GM10248 (cell line): Measurements from ENCODE around the gene SEC22C.
"Not testable (repeated sequence)": the region's sequence is repeated elsewhere in the genome, so short reads cannot be mapped to it uniquely, and the experiment has no call there.

Experiments
- CTCF ChIA-PET: fragments of 300-600 bp; sonication (Branson Sonifier 250); formaldehyde crosslinking; extraction: SDS; loops from one replicate; lab custom pipeline; 2021; ENCODE audit warnings: antibody characterized with exemption; lab: Yijun Ruan, JAX
- POLR2A ChIA-PET: fragments of 350-650 bp; sonication (Branson Sonifier 250); formaldehyde crosslinking; extraction: SDS; loops from one replicate; lab custom pipeline; 2020; ENCODE audit warnings: antibody characterized with exemption; lab: Yijun Ruan, JAX
- DNase-seq: peaks from one replicate; pipeline ENCODE4 v3.0.0; 2012; ENCODE audit errors: extremely low spot score
- TF ChIP-seq, protein P1 (sequence below): IDR thresholded peaks from 2 replicates; pipeline ENCODE4 v1.5.1; 2012; ENCODE audit warnings: mild to moderate bottlenecking, low read depth; ENCODE audit errors: extremely low read depth, missing control alignments, control extremely low read depth

The SEC22C gene

DNA sequence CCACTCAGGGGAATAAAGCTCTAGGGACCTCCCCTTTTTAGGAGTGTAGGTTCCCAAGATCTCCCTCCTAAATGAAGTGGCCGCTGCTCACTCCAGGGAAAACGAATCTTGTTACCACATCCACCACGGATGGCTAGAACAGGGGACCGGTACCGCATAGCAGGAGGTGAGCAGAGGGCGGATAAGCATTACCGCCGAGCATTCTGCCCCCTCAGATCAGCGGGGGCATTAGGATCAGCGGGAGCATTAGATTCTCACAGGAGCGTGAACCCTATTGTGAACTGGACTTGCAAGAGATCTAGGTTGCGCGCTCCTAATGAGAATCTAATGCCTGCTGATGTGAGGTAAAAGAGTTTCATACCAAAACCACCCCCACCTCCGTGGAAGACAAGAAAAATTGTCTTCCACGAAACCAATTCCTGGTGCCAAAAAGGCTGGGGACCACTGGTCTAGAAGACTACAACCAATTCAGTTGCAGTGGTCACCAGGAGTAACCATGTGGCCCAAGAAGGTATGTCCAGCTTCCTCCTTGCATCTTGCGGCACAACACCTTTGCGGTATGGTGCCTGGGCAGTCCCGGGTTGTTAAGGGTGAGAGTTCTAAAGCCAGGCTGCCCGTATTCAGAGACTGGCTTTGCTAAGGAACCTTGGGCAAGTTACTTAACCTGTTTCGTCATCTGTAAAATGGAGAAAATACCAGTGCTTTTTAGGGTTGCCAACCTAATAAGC is 7.8 kb upstream of the SEC22C start:
- TF ChIP-seq, protein P1, sequence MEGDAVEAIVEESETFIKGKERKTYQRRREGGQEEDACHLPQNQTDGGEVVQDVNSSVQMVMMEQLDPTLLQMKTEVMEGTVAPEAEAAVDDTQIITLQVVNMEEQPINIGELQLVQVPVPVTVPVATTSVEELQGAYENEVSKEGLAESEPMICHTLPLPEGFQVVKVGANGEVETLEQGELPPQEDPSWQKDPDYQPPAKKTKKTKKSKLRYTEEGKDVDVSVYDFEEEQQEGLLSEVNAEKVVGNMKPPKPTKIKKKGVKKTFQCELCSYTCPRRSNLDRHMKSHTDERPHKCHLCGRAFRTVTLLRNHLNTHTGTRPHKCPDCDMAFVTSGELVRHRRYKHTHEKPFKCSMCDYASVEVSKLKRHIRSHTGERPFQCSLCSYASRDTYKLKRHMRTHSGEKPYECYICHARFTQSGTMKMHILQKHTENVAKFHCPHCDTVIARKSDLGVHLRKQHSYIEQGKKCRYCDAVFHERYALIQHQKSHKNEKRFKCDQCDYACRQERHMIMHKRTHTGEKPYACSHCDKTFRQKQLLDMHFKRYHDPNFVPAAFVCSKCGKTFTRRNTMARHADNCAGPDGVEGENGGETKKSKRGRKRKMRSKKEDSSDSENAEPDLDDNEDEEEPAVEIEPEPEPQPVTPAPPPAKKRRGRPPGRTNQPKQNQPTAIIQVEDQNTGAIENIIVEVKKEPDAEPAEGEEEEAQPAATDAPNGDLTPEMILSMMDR: no peak
- ChIA-PET POLR2A (interaction anchor here (1.2 kb wide), 1 partner anchor 11 kb away, joined by 8 read pairs; the partner anchor contains the start of gene NKTR), CTCF (no interaction called here)
- no peak for DNase-seq

GRCh38 chr3:42588625-42589024 is 6.9 kb upstream of the SEC22C start:
- ChIA-PET POLR2A (no interaction called here), CTCF (interaction anchor here (1.2 kb wide), 1 partner anchor 11 kb away, joined by 4 read pairs; no protein-coding TSS in a partner anchor)
- TF ChIP-seq, protein P1: no peak
- no peak for DNase-seq

GRCh38 chr3:42582474-42583070 is 805 bp upstream of the SEC22C start:
- TF ChIP-seq, protein P1: no peak
- CTCF ChIA-PET: interaction anchor here (0.7 to 3.9 kb wide), 11 partner anchors 9 to 296 kb away, joined by 3 to 15 read pairs (median 5); partner anchors contain the start of gene NKTR
- POLR2A ChIA-PET: interaction anchor here (1.5 kb wide), 1 partner anchor 8 kb away, joined by 3 read pairs; the partner anchor contains the start of gene SS18L2
- DNase-seq: no peak

DNA sequence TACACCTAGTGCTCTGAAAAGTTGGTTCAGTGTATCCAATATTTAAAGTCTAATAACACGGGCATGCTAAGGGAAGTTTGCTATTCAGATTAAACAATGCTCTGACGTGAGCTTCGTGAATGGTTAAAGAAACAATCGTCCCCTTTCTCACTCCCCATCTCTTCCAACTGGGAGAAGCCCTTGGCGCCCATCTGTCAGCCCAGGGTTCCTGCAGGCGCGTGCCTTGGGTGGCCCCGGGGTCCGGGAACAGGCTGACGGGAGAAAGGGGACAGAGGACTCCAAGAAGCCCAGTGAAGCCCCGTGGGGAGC is 413 bp downstream of the SEC22C start:
- DNase-seq: no peak
- TF ChIP-seq, protein P1: no peak
- ChIA-PET CTCF (interaction anchor here (0.8 to 3.9 kb wide), 7 partner anchors 9 to 169 kb away, joined by 3 to 15 read pairs (median 3); partner anchors contain the start of gene NKTR), POLR2A (no interaction called here)

- CTCF ChIA-PET: interaction anchor here (0.9 kb wide), 1 partner anchor 13 kb away, joined by 3 read pairs; no protein-coding TSS in a partner anchor
- POLR2A ChIA-PET, DNase-seq: not testable (repeated sequence)
Measured at GRCh38 chr3:42579346-42579745, 2.4 kb downstream of the SEC22C start.

DNA sequence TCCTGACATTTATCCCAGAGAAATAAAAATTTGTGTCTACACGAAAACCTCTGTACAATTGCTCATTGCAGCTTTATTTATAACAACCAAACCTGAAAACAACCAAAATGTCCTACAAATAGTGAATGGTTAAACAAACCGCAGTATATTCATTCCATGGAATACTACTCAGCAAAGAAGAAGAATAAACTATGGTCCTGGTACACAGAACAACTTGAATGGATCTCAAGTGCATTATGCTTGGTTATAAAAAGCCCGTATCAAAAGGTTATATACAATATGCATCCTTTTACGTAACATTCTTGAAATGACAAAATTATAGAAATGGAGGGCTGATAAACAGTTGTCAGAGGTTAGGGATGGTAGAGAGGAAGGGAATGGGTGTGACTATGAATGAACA is 3.7 kb downstream of the SEC22C start:
- ChIA-PET CTCF (interaction anchor here (1.2 kb wide), 2 partner anchors 17 to 31 kb away, joined by 3 to 4 read pairs; no protein-coding TSS in a partner anchor), POLR2A (no interaction called here)
- TF ChIP-seq, protein P1: no peak
- no peak for DNase-seq

DNA sequence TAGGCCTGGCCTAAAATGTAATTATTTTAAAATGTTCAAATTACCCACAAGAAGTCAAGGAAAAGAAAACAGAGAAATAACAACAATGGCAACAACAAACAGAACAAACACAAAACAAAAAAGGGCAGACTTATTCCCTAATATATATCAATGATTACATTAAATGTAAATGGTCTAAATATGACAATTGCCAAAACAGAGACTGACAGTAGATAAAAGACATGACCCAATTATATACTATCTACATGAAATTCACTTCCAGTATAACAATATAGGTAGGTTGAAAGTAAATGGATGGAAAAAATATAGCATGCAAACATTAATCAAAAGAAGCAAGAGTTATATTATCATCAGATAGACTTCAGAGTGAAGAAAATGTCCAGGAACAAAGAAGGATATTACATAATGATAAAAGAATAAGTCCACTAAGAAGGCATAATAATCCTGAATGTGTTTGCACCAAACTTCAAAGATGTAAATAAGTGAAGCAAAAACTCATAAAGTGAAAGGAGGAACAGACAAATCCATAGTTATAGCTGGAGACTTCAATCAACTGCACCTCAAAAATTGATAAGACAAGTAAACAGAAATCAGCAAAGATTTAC is 6.5 kb downstream of the SEC22C start:
- no peak for DNase-seq
- CTCF ChIA-PET: interaction anchor here (1.5 to 1.9 kb wide), 2 partner anchors 38 to 384 kb away, joined by 3 to 6 read pairs; no protein-coding TSS in a partner anchor
- POLR2A ChIA-PET: no interaction called here
- TF ChIP-seq, protein P1: no peak
